ENCODE measurements around the gene PNMA1. TPM values are rescaled to one million over a fixed set of nuclear protein-coding genes. Genes with fewer than 3 reads are reported as not detected.

The PNMA1 gene
- total RNA-seq, 1 donor from 2014 or later = 76.1 TPM

GRCh38 chr14:73662487-73662943 is 51.7 kb downstream of the PNMA1 start:
- DNase-seq = no peak

DNA sequence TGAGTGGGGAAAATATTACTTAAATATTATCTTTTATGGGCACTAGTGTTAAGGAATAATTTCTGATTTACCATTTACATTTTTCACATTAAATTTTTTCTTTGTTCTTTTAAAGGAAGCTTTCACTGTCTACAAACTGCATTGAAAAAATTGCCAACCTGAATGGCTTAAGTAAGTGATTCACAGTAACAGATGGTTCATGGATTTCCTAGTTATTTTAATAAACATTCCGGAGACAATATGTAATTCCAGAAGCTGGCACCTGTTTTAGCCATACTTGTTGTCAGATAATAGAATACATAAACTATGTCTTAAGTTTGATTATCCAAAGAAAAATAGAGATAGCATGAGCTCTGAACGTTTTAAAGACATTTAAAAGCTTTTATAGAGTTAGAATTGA is 52.3 kb downstream of the PNMA1 start:
- DNase-seq = no peak

Small RNA genes lying within 50 kb of the gene (small RNA-seq; reads per million reads assigned to genes)
- not detected for gene MIR4505

Other genes starting within 250 kb of the PNMA1 start
- 28.2 TPM for gene RIOX1, start 223.5 kb downstream of the PNMA1 start, total RNA-seq
- 3.3 TPM for gene ACOT1, start 177.2 kb downstream of the PNMA1 start, total RNA-seq
- gene HEATR4, start 155.4 kb downstream of the PNMA1 start, total RNA-seq = 1.4 TPM
- gene ACOT2, start 145.2 kb downstream of the PNMA1 start, total RNA-seq = 36.0 TPM
- 1.7 TPM for gene ACOT4, start 122.5 kb downstream of the PNMA1 start, total RNA-seq
- gene ACOT6, start 101.9 kb downstream of the PNMA1 start, total RNA-seq = not detected
- 30.6 TPM for gene DNAL1, start 69.4 kb downstream of the PNMA1 start, total RNA-seq
- 8.3 TPM for gene PTGR2, start 137.4 kb upstream of the PNMA1 start, total RNA-seq
- 67.7 TPM for gene ZNF410, start 172.5 kb upstream of the PNMA1 start, total RNA-seq
- gene FAM161B, start 235.7 kb upstream of the PNMA1 start, total RNA-seq = 19.3 TPM
- 23.9 TPM for gene COQ6, start 235.9 kb upstream of the PNMA1 start, total RNA-seq

Measured in occipital lobe (tissue), 3 donors.